Measurements from ENCODE around the gene NRAS. TPM values are rescaled to one million over a fixed set of nuclear protein-coding genes. Genes with fewer than 3 reads are reported as not detected.

NRAS gene
- total RNA-seq, 1 donor from 2014 or later, result 36.7 TPM

GRCh38 chr1:114725230-114725629 is 8.7 kb upstream of the NRAS start:
- no peak for DNase-seq

- no peak for DNase-seq
Observed at GRCh38 chr1:114723915-114724314, 7.3 kb upstream of the NRAS start.

DNA sequence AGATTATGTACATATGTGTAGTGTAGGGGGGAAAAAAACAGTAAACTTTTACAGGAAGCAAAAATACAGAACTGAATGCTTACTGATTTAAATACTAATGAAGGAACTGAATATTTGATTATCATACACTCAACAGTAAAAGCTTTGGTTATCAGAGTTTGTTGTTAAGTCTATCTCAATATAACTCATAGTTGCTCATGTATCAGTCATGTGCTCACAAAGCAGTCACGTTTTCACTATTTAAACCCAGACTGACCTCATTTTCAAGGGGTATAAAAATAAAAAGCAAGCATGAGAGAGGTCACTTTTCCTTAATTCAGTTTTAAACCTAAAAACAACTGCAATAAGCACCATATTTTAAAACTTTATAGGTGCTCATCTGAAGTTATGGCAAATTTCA is 6.9 kb upstream of the NRAS start:
- DNase-seq, result no peak

DNA sequence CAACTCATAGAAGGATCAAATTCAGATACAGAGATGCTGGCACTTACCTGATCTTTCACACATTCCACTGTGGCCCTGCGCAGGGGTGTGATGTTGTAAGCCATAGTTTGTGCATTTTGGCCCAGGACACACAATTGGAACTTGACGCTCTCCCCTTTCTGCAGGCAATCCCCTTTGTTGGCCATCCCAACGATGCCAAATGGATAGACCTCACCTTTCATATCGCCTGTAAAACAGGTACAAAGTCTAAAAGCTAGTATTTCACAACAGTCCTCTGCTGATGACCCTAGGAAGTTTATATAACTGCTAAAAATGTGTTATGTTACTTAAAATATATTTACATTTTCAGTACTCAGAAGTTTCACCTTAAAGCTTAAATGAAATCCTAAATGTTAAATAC is 3.9 kb upstream of the NRAS start:
- DNase-seq, result no peak

- no peak for DNase-seq
Observed at GRCh38 chr1:114719424-114719787, 2.8 kb upstream of the NRAS start.

DNA sequence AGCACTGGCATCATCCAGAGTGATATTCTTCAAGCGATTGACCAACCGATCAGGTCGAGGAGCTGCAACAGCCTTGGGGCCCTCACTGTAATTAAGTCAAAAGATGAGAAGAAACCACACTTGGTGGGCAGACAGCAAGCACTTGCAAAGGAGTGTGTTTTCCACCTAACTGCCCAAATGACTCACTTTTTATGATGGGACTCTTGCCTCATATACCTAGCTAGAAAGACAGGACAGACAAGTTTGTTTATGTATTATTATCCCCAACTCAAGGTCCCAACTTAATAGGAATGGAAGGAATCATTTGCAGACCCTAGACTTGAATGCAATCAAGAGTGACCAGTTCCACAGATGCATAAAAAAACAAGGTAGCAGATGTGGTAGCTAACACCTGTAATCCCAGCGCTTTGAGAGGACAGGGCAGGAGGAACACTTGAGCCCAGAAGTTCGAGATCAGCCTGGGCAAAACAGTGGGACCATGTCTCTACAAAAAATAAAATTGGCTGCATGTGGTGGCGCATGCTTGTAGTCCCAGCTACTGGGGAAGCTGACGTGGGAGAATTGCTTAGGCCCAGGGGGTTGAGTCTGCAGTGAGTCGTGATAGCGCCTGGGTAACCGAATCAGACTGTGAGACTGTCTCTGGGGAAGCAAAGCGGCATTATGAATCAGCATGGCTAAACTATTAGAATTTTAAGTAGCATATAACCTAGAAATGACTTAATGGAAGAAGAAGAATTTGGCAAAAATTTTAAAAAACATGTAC is 2.3 kb upstream of the NRAS start:
- DNase-seq, result no peak

GRCh38 chr1:114715952-114716303 is 643 bp downstream of the NRAS start:
- no peak for DNase-seq

GRCh38 chr1:114712977-114713376 is 3.6 kb downstream of the NRAS start:
- DNase-seq, result no peak

DNA sequence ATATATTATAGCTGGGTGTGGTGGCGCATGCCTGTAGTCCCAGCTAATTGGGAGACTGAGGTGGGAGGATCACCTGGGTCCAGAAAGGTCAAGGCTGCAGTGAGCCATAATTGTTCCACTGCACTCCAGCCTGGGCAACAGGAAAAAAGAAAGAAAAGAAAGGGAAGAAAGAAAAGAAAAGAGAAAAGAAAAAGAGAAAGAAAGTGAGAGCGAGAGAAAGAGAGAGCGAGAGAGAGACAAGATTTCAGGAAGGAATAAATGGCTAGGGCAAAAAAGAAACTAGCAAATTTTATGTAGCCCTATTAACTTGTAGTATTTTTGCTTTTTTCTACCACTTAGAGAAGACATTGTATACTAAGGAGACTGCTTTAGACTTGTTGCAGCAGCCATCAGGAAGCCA is 6.2 kb downstream of the NRAS start:
- no peak for DNase-seq

- DNase-seq, result no peak
Observed at GRCh38 chr1:114707604-114708003, 9.0 kb downstream of the NRAS start.

GRCh38 chr1:114703242-114703641 is 13.3 kb downstream of the NRAS start:
- no peak for DNase-seq

GRCh38 chr1:114702737-114703136 is 13.8 kb downstream of the NRAS start:
- DNase-seq, result no peak

- DNase-seq, result no peak
Observed at GRCh38 chr1:114701931-114702330, 14.6 kb downstream of the NRAS start.

GRCh38 chr1:114700036-114700600 is 16.5 kb downstream of the NRAS start:
- DNase-seq, result no peak

- DNase-seq, result no peak
Observed at GRCh38 chr1:114696810-114697209, 19.8 kb downstream of the NRAS start.

DNA sequence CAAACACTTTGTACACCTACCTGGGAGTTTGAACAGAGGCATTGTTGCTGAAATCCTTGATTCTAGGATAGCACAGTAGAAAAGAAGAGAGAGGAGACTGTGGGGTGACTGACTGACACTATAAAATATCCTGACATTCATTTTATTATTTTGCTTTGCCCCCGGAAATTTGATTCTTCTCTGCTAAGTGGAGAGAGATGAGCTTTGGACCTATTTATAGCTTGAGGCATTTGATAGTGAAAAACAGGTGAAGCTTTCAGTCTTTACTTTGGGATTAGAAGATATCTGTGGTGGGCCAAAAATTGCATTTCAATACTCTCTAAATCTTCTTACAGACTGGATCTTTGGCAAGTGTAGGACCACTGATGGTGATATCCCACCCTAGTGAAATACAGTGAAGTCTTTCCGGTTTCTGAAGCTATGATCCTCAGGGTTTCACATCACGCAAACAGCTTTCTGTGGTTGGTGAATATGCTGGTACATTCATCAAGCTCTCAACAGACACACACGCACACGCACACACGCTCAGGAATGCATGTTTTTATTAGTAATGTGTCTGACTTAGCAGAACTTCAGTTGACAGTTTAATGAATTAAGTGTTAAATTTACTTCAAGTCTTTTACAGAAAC is 21.0 kb downstream of the NRAS start, which contains the start of gene AMPD1:
AMPD1 (minus strand) TSS at position 117 of the 629 bp plus-strand sequence; CDS start at position 42, 75 bp downstream.
- DNase-seq, result no peak

DNA sequence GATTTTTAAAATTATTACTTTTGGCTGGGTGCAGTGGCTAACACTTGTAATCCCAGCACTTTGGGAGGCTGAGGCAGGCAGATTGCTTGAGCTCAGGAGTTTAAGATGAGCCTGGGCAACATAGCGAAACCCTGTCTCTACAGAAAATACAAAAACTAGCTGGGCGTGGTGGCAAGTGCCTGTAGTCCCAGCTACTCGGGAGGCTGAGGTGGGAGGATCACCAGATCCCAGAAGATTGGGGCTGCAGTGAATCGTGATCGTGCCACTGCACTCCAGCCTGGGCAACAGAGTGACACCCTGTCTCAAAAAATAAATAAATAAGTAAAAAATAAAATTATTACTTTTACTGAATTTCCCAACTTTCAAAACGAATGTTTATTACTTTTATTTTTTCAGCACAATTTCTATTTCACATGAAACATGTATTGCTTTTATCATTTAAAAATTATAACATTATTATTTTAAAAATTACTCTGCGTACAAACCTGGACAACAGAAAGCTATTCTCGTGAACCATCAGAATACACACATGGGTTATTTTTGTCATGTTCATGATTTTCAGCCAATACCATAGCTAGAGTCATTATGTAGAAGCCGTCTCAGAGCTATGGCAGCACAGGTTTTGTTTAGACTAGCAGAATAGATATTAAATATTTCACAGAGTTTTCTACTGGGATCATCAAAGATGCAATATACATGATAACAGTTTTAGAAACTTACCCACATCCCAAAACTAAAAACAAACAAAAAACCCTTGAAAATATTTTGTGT is 21.8 kb downstream of the NRAS start:
- DNase-seq, result no peak

DNA sequence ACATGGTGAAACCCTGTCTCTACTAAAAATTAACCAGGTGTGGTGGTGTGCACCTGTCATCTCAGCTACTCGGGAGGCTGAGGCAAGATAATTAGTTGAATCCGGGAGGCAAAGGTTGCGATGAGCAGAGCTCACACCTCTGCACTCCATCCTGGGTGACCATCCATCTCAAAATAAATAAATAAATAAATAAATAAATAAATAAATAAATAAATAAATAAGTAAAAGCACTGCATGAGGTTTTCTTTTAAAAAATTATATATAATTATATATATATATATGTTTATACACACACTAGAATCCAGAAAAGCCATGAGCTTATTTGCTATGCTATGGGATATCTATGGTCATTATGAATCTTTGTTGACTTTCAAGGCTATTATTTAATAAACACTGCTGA is 23.6 kb downstream of the NRAS start:
- DNase-seq, result no peak

DNA sequence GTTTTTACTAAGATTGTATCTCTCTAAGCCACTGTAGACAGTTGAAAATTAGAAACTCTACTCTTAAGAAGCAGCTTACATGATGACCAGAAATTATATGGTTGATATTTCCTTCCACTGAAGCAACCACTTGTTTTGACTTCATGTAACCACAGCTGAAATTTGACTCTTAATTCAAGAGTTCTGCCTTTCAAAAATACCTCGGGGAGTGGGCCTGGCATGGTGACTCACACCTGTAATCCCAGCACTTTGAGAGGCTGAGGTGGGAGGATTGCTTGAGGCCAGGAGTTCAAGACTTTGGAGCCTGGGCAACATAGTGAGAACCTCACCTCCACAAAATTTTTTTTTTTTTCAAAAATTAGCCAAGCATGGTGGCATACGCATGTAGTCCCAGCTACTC is 25.5 kb downstream of the NRAS start:
- no peak for DNase-seq

- no peak for DNase-seq
Observed at GRCh38 chr1:114690148-114690547, 26.4 kb downstream of the NRAS start.

- DNase-seq, result no peak
Observed at GRCh38 chr1:114688526-114688925, 28.0 kb downstream of the NRAS start.

GRCh38 chr1:114685851-114686250 is 30.7 kb downstream of the NRAS start:
- no peak for DNase-seq

- no peak for DNase-seq
Observed at GRCh38 chr1:114677691-114678090, 38.9 kb downstream of the NRAS start.

Measured in skin of body (tissue), 2 donors.